ENCODE results near the gene AP3D1.

DNA sequence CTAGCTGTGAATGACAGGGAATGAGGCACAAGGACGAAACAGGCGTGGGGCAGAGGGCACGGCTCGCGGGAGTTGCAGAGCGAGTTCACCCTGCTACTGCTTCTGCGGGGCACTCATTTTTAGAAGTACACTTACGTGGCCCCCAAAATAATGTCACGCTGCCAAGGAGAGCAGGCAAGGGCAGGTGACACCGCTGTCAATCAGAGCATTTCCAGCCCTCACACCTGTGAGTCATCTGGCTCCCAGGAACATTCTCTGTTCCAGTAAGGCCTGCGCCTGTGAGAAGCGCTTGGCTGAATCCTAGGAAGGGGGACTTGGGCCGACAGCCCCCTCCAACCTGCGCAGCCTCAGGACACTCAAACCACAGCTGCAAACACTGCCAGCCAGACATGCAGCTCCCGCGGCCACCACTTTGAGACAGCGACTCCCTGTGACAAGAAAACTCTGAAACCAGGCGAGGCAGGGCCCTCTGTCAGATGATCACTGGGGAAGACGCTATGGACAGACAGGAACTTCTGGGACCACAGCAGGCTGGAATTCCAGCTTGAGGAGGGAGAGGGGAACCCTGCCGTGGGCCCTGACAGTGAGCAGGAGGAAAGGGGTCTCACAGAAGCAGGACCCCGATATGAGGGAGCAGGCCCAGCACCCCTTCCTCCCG is 25.1 kb upstream of the AP3D1 start:
- no peak for TF ChIP-seq POLR2A (IDR thresholded peaks at IDR 0.05)
- TF ChIP-seq, protein P1, sequence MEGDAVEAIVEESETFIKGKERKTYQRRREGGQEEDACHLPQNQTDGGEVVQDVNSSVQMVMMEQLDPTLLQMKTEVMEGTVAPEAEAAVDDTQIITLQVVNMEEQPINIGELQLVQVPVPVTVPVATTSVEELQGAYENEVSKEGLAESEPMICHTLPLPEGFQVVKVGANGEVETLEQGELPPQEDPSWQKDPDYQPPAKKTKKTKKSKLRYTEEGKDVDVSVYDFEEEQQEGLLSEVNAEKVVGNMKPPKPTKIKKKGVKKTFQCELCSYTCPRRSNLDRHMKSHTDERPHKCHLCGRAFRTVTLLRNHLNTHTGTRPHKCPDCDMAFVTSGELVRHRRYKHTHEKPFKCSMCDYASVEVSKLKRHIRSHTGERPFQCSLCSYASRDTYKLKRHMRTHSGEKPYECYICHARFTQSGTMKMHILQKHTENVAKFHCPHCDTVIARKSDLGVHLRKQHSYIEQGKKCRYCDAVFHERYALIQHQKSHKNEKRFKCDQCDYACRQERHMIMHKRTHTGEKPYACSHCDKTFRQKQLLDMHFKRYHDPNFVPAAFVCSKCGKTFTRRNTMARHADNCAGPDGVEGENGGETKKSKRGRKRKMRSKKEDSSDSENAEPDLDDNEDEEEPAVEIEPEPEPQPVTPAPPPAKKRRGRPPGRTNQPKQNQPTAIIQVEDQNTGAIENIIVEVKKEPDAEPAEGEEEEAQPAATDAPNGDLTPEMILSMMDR (IDR thresholded peaks at IDR 0.05): no peak
